Lung (tissue), 16 donors: ENCODE data around the gene TXNDC12. TPM values are rescaled to one million over a fixed set of nuclear protein-coding genes. Genes with fewer than 3 reads are reported as not detected.

ENCODE experiments used
- ATAC-seq: fragments of 200-7000 bp; cut with Tn5 transposase; one replicate; pipeline ENCODE4 v1.9.1; 2020; ENCODE audit warnings: moderate number of reproducible peaks; ENCODE audit not compliant: insufficient read depth, low FRiP score
- DNase-seq, 3 donors: peaks; one replicate each; pipeline ENCODE4 v3.0.0-alpha.2; 2013 to 2017
- H3K27ac ChIP-seq, 2 donors: one replicate each; pipeline ENCODE4 v1.5.1; 2013; ENCODE audit warnings: mild to moderate bottlenecking in 2 of 2, moderate library complexity in 2 of 2, control low read depth in 1 of 2, inconsistent platforms in 1 of 2, low read depth in 1 of 2, low read length in 1 of 2
- H3K27me3 ChIP-seq, 3 donors: one replicate each; pipeline ENCODE4 v1.5.1; 2013; ENCODE audit warnings: low read length in 2 of 3; ENCODE audit not compliant: control insufficient read depth in 3 of 3, insufficient read depth in 3 of 3
- H3K36me3 ChIP-seq, 4 donors: one replicate each; pipeline ENCODE4 v1.5.1; 2013; ENCODE audit warnings: low read length in 4 of 4, mild to moderate bottlenecking in 1 of 4, moderate library complexity in 1 of 4; ENCODE audit not compliant: control insufficient read depth in 4 of 4, insufficient read depth in 4 of 4
- H3K4me1 ChIP-seq, 5 donors: one replicate each; pipeline ENCODE4 v1.5.1; 2013; ENCODE audit warnings: low read length in 5 of 5, mild to moderate bottlenecking in 2 of 5, moderate library complexity in 1 of 5; ENCODE audit not compliant: control insufficient read depth in 5 of 5, insufficient read depth in 5 of 5
- H3K4me3 ChIP-seq: one replicate; pipeline ENCODE4 v1.5.1; 2013; ENCODE audit warnings: mild to moderate bottlenecking, control low read depth, moderate library complexity
- H3K9ac ChIP-seq, 2 donors: one replicate each; pipeline ENCODE4 v1.5.1; 2013; ENCODE audit warnings: low read length in 2 of 2, control low read depth in 1 of 2; ENCODE audit not compliant: insufficient read depth in 1 of 2
- H3K9me3 ChIP-seq, 4 donors: one replicate each; pipeline ENCODE4 v1.5.1; 2013; ENCODE audit warnings: low read length in 3 of 4, mild to moderate bottlenecking in 1 of 4, moderate library complexity in 1 of 4; ENCODE audit not compliant: control insufficient read depth in 4 of 4, insufficient read depth in 3 of 4
- CTCF ChIP-seq: IDR thresholded peaks from 2 replicates; pipeline ENCODE4 v1.5.1; 2012; ENCODE audit warnings: mild to moderate bottlenecking; ENCODE audit errors: control extremely low read depth, extremely low read depth
- WGBS, 2 donors: extraction: QIAGEN DNeasy Blood & Tissue Kit; methylation state at CpG; one replicate each; pipeline ENCODE4 v1.1.7; 2013; 5-methylcytosine and 5-hydroxymethylcytosine counted together
- long read RNA-seq, 5 donors: transcript quantifications; one replicate each; lab custom pipeline, GENCODE V29; 2026
- polyA plus RNA-seq, 2 donors: library from polyadenylated mRNA; stranded (reverse); fragments of 200-250 nt; gene quantifications; one replicate each; pipeline ENCODE4 v1.2.1, GENCODE V29; 2013
- total RNA-seq, 2 donors: library from RNA; depleted of rRNA in 1 of 2; stranded (reverse); fragments of >200 nt in 1 of 2; gene quantifications; one replicate each; pipeline ENCODE4 v1.2.1, GENCODE V29; 2014 to 2021
- donor health status: control.
- donor health status: control.
- donor health status: Bipolar disorder and iron deficiency.
- donor health status: healthy.
- donor health status: DM: yes; HTN: yes; CAD: no.

The TXNDC12 gene
- total RNA-seq (10 to 100 TPM; 15.8 to 51.9 TPM), polyA plus RNA-seq (10 to 100 TPM; 16.0 to 43.7 TPM)
- long read RNA-seq, donor 1, transcript TXNDC12-201 (7 exons, 2,396 nt): major isoform, 38 of 38 reads
- long read RNA-seq, donor 1, partial matches to known transcripts: 0 of 38 reads
- long read RNA-seq, donor 1, other reads (novel, unspliced or antisense): 0 of 38 reads
- long read RNA-seq, donor 2, transcript TXNDC12-201 (7 exons, 2,396 nt): major isoform, 15 of 16 reads
- long read RNA-seq, donor 2, partial matches to known transcripts: 0 of 16 reads
- long read RNA-seq, donor 2, other reads (novel, unspliced or antisense): 0 of 16 reads
- long read RNA-seq, donor 3, transcript TXNDC12-201 (7 exons, 2,396 nt): major isoform, 30 of 37 reads
- long read RNA-seq, donor 3, partial matches to known transcripts: 7 of 37 reads
- long read RNA-seq, donor 3, other reads (novel, unspliced or antisense): 0 of 37 reads
- long read RNA-seq, donor 4, transcript TXNDC12-201 (7 exons, 2,396 nt): major isoform, 10 of 18 reads
- long read RNA-seq, donor 4, partial matches to known transcripts: 8 of 18 reads
- long read RNA-seq, donor 4, other reads (novel, unspliced or antisense): 0 of 18 reads
- long read RNA-seq, donor 5, transcript TXNDC12-201 (7 exons, 2,396 nt): major isoform, 51 of 73 reads
- long read RNA-seq, donor 5, partial matches to known transcripts: 21 of 73 reads
- long read RNA-seq, donor 5, other reads (novel, unspliced or antisense): 0 of 73 reads

GRCh38 chr1:52055066-52055865 lies at the start of gene TXNDC12:
TXNDC12 (minus strand) TSS chr1:52055191; CDS start chr1:52055096, 95 bp downstream.
- WGBS, 2 donors: 0% methylated on average over 45 of the region's 45 CpGs
- H3K4me1 ChIP-seq: peaks cover 0 to 33% (median 8%) of the 10 kb centered on the region in 5 donors
- H3K27me3 ChIP-seq: no peaks in the 10 kb centered on the region
- peak within 1 kb of the TSS; percentile 66 to 81 for H3K9ac ChIP-seq
- no peaks in the 10 kb centered on the region for H3K9me3 ChIP-seq
- H3K36me3 ChIP-seq: peaks cover 0 to 5% (median 0%) of the 10 kb centered on the region in 4 donors
- H3K4me3 ChIP-seq: peak within 1 kb of the TSS; percentile 99
- TF ChIP-seq CTCF: no peak
- ATAC-seq: peak; percentile 78
- peak; percentile 85 to 92 (median 87) for DNase-seq
- peak within 1 kb of the TSS; percentile 86 to 99 for H3K27ac ChIP-seq

GRCh38 chr1:52102336-52103013 lies 47.5 kb upstream of the TXNDC12 start:
- ATAC-seq (no peak), DNase-seq (no peak)
- H3K4me1 ChIP-seq: no peaks in the 10 kb centered on the region
- TF ChIP-seq CTCF: no peak
- no peaks in the 10 kb centered on the region for H3K36me3 ChIP-seq
- no peak overlapping the region for H3K9ac ChIP-seq
- no peaks in the 10 kb centered on the region for H3K27me3 ChIP-seq
- H3K9me3 ChIP-seq: no peaks in the 10 kb centered on the region
- WGBS, 2 donors: 85 to 100% methylated on average over 1 of the region's 1 CpG
- H3K4me3 ChIP-seq: no peak overlapping the region
- H3K27ac ChIP-seq: no peak overlapping the region

- 60 to 75% methylated on average over 8 of the region's 8 CpGs for WGBS, 2 donors
- Histone ChIP-seq H3K9ac (no peak overlapping the region), H3K36me3 (no peaks in the 10 kb centered on the region), H3K27ac (no peak overlapping the region), H3K9me3 (no peaks in the 10 kb centered on the region), H3K4me1 (no peaks in the 10 kb centered on the region), H3K4me3 (no peak overlapping the region), H3K27me3 (no peaks in the 10 kb centered on the region)
- no peak for ATAC-seq
- TF ChIP-seq CTCF: no peak
- no peak for DNase-seq
Observed at GRCh38 chr1:52098139-52098871, 43.3 kb upstream of the TXNDC12 start.
